Heart left ventricle (tissue), 16 donors: ENCODE data around the gene FBXO36. TPM values are rescaled to one million over a fixed set of nuclear protein-coding genes. Genes with fewer than 3 reads are reported as not detected.
A peak's percentile ranks its signal among the peaks of the same experiment; 100 is the strongest.

Experiments
- ATAC-seq, 4 donors: fragments of 200-7000 bp; cut with Tn5 transposase; one replicate each; pipeline ENCODE4 v1.9.1; 2020 to 2022; ENCODE audit warnings: moderate library complexity in 4 of 4, mild to moderate bottlenecking in 3 of 4, moderate number of reproducible peaks in 1 of 4
- DNase-seq, 5 donors: peaks; one replicate each; pipeline ENCODE4 v3.0.0-alpha.2; 2020
- H3K27ac ChIP-seq, 12 donors: fragments of 200-600 bp; sonication (generic) in 4 of 12; one replicate each; pipeline versions ENCODE4 v1.5.0 to v1.8.0; 2016 to 2022; ENCODE audit warnings: mild to moderate bottlenecking in 2 of 12
- H3K27me3 ChIP-seq, 9 donors: fragments of 200-600 bp; sonication (generic) in 2 of 9; one replicate each; pipeline versions ENCODE4 v1.5.1 to v1.8.0; 2016 to 2022; ENCODE audit warnings: mild to moderate bottlenecking in 3 of 9
- H3K36me3 ChIP-seq, 9 donors: fragments of 200-600 bp; sonication (generic) in 2 of 9; one replicate each; pipeline versions ENCODE4 v1.5.0 to v1.8.0; 2018 to 2022; ENCODE audit warnings: mild to moderate bottlenecking in 2 of 9
- H3K4me1 ChIP-seq, 12 donors: fragments of 200-600 bp; sonication (generic) in 4 of 12; one replicate each; pipeline versions ENCODE4 v1.5.0 to v1.8.0; 2016 to 2022; ENCODE audit warnings: mild to moderate bottlenecking in 3 of 12
- H3K4me3 ChIP-seq, 12 donors: fragments of 200-600 bp; sonication (generic) in 4 of 12; one replicate each; pipeline versions ENCODE4 v1.5.0 to v1.8.0; 2017 to 2022; ENCODE audit warnings: mild to moderate bottlenecking in 9 of 12, moderate library complexity in 4 of 12
- H3K9me3 ChIP-seq, 12 donors: fragments of 200-600 bp; sonication (generic) in 4 of 12; one replicate each; pipeline versions ENCODE4 v1.5.0 to v1.8.0; 2016 to 2022; ENCODE audit warnings: mild to moderate bottlenecking in 1 of 12
- CTCF ChIP-seq, 12 donors: fragments of 200-600 bp; sonication (generic) in 4 of 12; IDR thresholded peaks; one replicate each; pipeline versions ENCODE4 v1.5.0 to v1.8.0; 2018 to 2022; ENCODE audit warnings: antibody characterized with exemption in 12 of 12, mild to moderate bottlenecking in 5 of 12
- POLR2A ChIP-seq, 2 donors: fragments of 450-650 bp; IDR thresholded peaks; one replicate each; pipeline ENCODE4 v1.6.1; 2017; ENCODE audit warnings: antibody characterized with exemption in 2 of 2, mild to moderate bottlenecking in 2 of 2, moderate library complexity in 2 of 2
- WGBS, 4 donors: extraction: QIAGEN DNeasy Blood & Tissue Kit in 2 of 4; methylation state at CpG; one replicate each; pipeline versions ENCODE4 v1.1.5 to v1.1.7; 2013 to 2018; 5-methylcytosine and 5-hydroxymethylcytosine counted together
- intact Hi-C, 10 donors: fragments of 100-400 bp; cut with DNase I; formaldehyde crosslinking; loops; one replicate each; pipeline versions ENCODE4 v1.11.1 to v1.14.2; 2022
- long read RNA-seq, 3 donors: library from polyadenylated mRNA; unstranded; transcript quantifications; one replicate each; pipeline ENCODE4 v2.0.0, GENCODE V29; 2020 to 2021
- polyA plus RNA-seq, 2 donors: library from polyadenylated mRNA; stranded (reverse); fragments of 200-250 nt; gene quantifications; one replicate each; pipeline ENCODE4 v1.2.3, GENCODE V29; 2013
- total RNA-seq, 9 donors: library from RNA; depleted of rRNA in 2 of 9; stranded (reverse); fragments of >200 nt in 2 of 9; fragmentation: NEBNext Ultra II Directional in 3 of 9; extraction: Animal tissue kit (Norgen Biotek cat#: 25700) in 3 of 9; gene quantifications; one replicate each; pipeline versions ENCODE4 v1.1.0 to v1.2.4, GENCODE V29; 2016 to 2023
- donor health status: ischemic (EF 13 %, LVEDD 7.1; RV severe dilation, severe dysfunction).
- donor health status: healthy with polysubstance abuse.
- donor health status: DM: no; HTN: yes; CAD: no.
- donor health status: DM: no; HTN: no; CAD: no.
- donor health status: ischemic (EF 25% LVEDD 6.9; RV normal size, moderate dysfunction).
- donor health status: ischemic (EF 25% LVEDD 5.7; RV mildly dilated, moderate dysfunction).
- donor health status: healthy.
- donor health status: DM: yes; HTN: yes; CAD: no.
- donor health status: ischemic (EF 35%, LVEDD 5.7; RV mildly dilated, moderate dysfunction).
- donor health status: nonischemic (EF 11% LVEDD 7.7; RV severe dilation, severe dysfunction).
- donor health status: DM: yes; HTN: yes; CAD: no.
- donor health status: PGD.
- donor health status: ischemic (EF 29% LVEDD 5.4; RV normal size, mild dysfunction).
- donor health status: nonischemic (EF 23%, LVEDD 6.1; RV moderate dilation, normal function).

Gene FBXO36
- total RNA-seq (1 to 10 TPM in 5 of 9 donors, under 1 TPM in 4; 0.69 to 1.9 (median 1.1) TPM), polyA plus RNA-seq (1 to 10 TPM in 1 of 2 donors, under 1 TPM in 1; 0.23 to 1.7 TPM)
- long read RNA-seq, donor 1, partial matches to known transcripts = 0 of 3 reads
- long read RNA-seq, donor 1, other reads (novel, unspliced or antisense) = 2 of 3 reads
- long read RNA-seq, donor 2, partial matches to known transcripts = 0 of 4 reads
- long read RNA-seq, donor 2, other reads (novel, unspliced or antisense) = 0 of 4 reads
- long read RNA-seq, donor 3, transcript FBXO36-201 (4 exons, 2,810 nt) = major isoform, 5 of 5 reads
- long read RNA-seq, donor 3, partial matches to known transcripts = 0 of 5 reads
- long read RNA-seq, donor 3, other reads (novel, unspliced or antisense) = 0 of 5 reads

GRCh38 chr2:229922449-229923386 is at the start of gene FBXO36:
FBXO36 (plus strand) TSS chr2:229922503; CDS start chr2:229922514, 11 bp downstream.
- DNase-seq (peak; percentile 89 to 92 (median 90)), ATAC-seq (peak; percentile 80 to 88 (median 84))
- TF ChIP-seq POLR2A (IDR thresholded peaks at IDR 0.05) (no peak), CTCF (IDR thresholded peaks at IDR 0.05) (no peak)
- H3K9me3 ChIP-seq = no peaks in the 10 kb centered on the region
- H3K4me3 ChIP-seq = peak within 1 kb of the TSS; percentile 77 to 98 (median 90)
- WGBS, 4 donors = 1 to 2% (median 1%) methylated on average over 43 to 61 of the region's 61 CpGs
- peak within 1 kb of the TSS; percentile 90 to 100 (median 98) for H3K27ac ChIP-seq
- H3K36me3 ChIP-seq = peaks cover 0 to 11% (median 2%) of the 10 kb centered on the region in 9 donors
- no peaks in the 10 kb centered on the region for H3K27me3 ChIP-seq
- H3K4me1 ChIP-seq = peaks cover 0 to 37% (median 24%) of the 10 kb centered on the region in 12 donors
- intact Hi-C loops = loop anchor here in 6 of 10 donors (1.0 to 5.0 kb wide), 3 partner anchors 120 to 140 kb away; no protein-coding TSS in a partner anchor

- no peak for TF ChIP-seq POLR2A (IDR thresholded peaks at IDR 0.05)
- TF ChIP-seq CTCF (IDR thresholded peaks at IDR 0.05) = no peak
- H3K27ac ChIP-seq = no peak overlapping the region
- peaks cover 0 to 41% (median 16%) of the 10 kb centered on the region in 12 donors for H3K4me1 ChIP-seq
- 46 to 63% (median 53%) methylated on average over 1 of the region's 1 CpG for WGBS, 4 donors
- no peaks in the 10 kb centered on the region for H3K27me3 ChIP-seq
- intact Hi-C loops = no loop called here
- no peak for ATAC-seq
- no peak for DNase-seq
- no peaks in the 10 kb centered on the region for H3K9me3 ChIP-seq
- H3K36me3 ChIP-seq = peaks cover 0 to 50% (median 40%) of the 10 kb centered on the region in 9 donors
- no peak overlapping the region for H3K4me3 ChIP-seq
Observed at GRCh38 chr2:229873123-229873581, 49.2 kb upstream of the FBXO36 start.

GRCh38 chr2:229874647-229875046 is 47.7 kb upstream of the FBXO36 start:
- Histone ChIP-seq H3K9me3 (no peaks in the 10 kb centered on the region), H3K27me3 (no peaks in the 10 kb centered on the region), H3K4me3 (no peak overlapping the region), H3K36me3 (peaks cover 0 to 61% (median 51%) of the 10 kb centered on the region in 9 donors), H3K4me1 (peaks cover 0 to 26% (median 10%) of the 10 kb centered on the region in 12 donors), H3K27ac (no peak overlapping the region)
- 84 to 88% (median 85%) methylated on average over 4 of the region's 4 CpGs for WGBS, 4 donors
- TF ChIP-seq CTCF (IDR thresholded peaks at IDR 0.05) (no peak), POLR2A (IDR thresholded peaks at IDR 0.05) (no peak)
- DNase-seq = no peak
- intact Hi-C loops = no loop called here
- no peak for ATAC-seq
